ENCODE results near the gene PLEKHG5.

Gene PLEKHG5

GRCh38 chr1:6461538-6462411, 29.7 kb downstream of the PLEKHG5 start:
- no peak for TF ChIP-seq REST (IDR thresholded peaks at IDR 0.05; ENCODE audit: low read depth)

GRCh38 chr1:6461051-6461530, 30.4 kb downstream of the PLEKHG5 start:
- TF ChIP-seq EP300 (IDR thresholded peaks at IDR 0.05; ENCODE audit: borderline replicate concordance), result no peak
- no peak for TF ChIP-seq YY1 (IDR thresholded peaks at IDR 0.05; ENCODE audit: low read depth)
- no peak for TF ChIP-seq ZBTB7A (IDR thresholded peaks at IDR 0.05; ENCODE audit: low read depth)
- no peak for TF ChIP-seq TAF1 (IDR thresholded peaks at IDR 0.05; ENCODE audit: low read depth)
- no peak for TF ChIP-seq MAX (IDR thresholded peaks at IDR 0.05)
- TF ChIP-seq TEAD4 (IDR thresholded peaks at IDR 0.05), result no peak
- TF ChIP-seq FOXM1 (IDR thresholded peaks at IDR 0.05; ENCODE audit: borderline replicate concordance, low read depth), result no peak
- no peak for TF ChIP-seq CEBPB (IDR thresholded peaks at IDR 0.05)
- TF ChIP-seq USF1 (IDR thresholded peaks at IDR 0.05), result no peak
- no peak for TF ChIP-seq EGR1 (IDR thresholded peaks at IDR 0.05)
- TF ChIP-seq RAD21 (IDR thresholded peaks at IDR 0.05; ENCODE audit: low read depth), result no peak
- no peak for TF ChIP-seq CREB1 (IDR thresholded peaks at IDR 0.05; ENCODE audit: low read depth)
- no peak for TF ChIP-seq REST (IDR thresholded peaks at IDR 0.05; ENCODE audit: low read depth)
- TF ChIP-seq NFIC (IDR thresholded peaks at IDR 0.05), result no peak
- TF ChIP-seq TCF12 (IDR thresholded peaks at IDR 0.05; ENCODE audit: low read depth), result no peak

- no peak for TF ChIP-seq YY1 (IDR thresholded peaks at IDR 0.05; ENCODE audit: low read depth)
- TF ChIP-seq USF1 (IDR thresholded peaks at IDR 0.05), result no peak
- TF ChIP-seq RAD21 (IDR thresholded peaks at IDR 0.05; ENCODE audit: low read depth), result no peak
Observed at GRCh38 chr1:6460301-6461050, 31.0 kb downstream of the PLEKHG5 start.

GRCh38 chr1:6459850-6460265, 31.6 kb downstream of the PLEKHG5 start:
- TF ChIP-seq EP300 (IDR thresholded peaks at IDR 0.05; ENCODE audit: borderline replicate concordance), result no peak
- TF ChIP-seq REST (IDR thresholded peaks at IDR 0.05; ENCODE audit: low read depth), result no peak
- TF ChIP-seq ZBTB7A (IDR thresholded peaks at IDR 0.05; ENCODE audit: low read depth), result no peak
- TF ChIP-seq YY1 (IDR thresholded peaks at IDR 0.05; ENCODE audit: low read depth), result no peak
- no peak for TF ChIP-seq RAD21 (IDR thresholded peaks at IDR 0.05; ENCODE audit: low read depth)
- no peak for TF ChIP-seq MAX (IDR thresholded peaks at IDR 0.05)
- TF ChIP-seq TEAD4 (IDR thresholded peaks at IDR 0.05), result no peak
- no peak for TF ChIP-seq EGR1 (IDR thresholded peaks at IDR 0.05)
- no peak for TF ChIP-seq TAF1 (IDR thresholded peaks at IDR 0.05; ENCODE audit: low read depth)
- TF ChIP-seq CREB1 (IDR thresholded peaks at IDR 0.05; ENCODE audit: low read depth), result no peak
- no peak for TF ChIP-seq TCF12 (IDR thresholded peaks at IDR 0.05; ENCODE audit: low read depth)
- no peak for TF ChIP-seq NFIC (IDR thresholded peaks at IDR 0.05)
- TF ChIP-seq USF1 (IDR thresholded peaks at IDR 0.05), result no peak
- no peak for TF ChIP-seq FOXM1 (IDR thresholded peaks at IDR 0.05; ENCODE audit: borderline replicate concordance, low read depth)
- TF ChIP-seq CEBPB (IDR thresholded peaks at IDR 0.05), result no peak
